Measurements from ENCODE around the gene RORB. TPM values are rescaled to one million over a fixed set of nuclear protein-coding genes. Genes with fewer than 3 reads are reported as not detected.

RORB gene
- total RNA-seq, 1 donor from 2014 or later = 0.11 TPM

GRCh38 chr9:74639112-74639511 is 142.0 kb downstream of the RORB start:
- no peak overlapping the region for H3K4me3 ChIP-seq (ENCODE audit: insufficient read depth, low read depth, low read length)
- H3K36me3 ChIP-seq (ENCODE audit: insufficient read depth, low read length) = no peaks in the 10 kb centered on the region
- peaks cover 2% of the 10 kb centered on the region for H3K27me3 Mint-ChIP-seq (ENCODE audit: low read depth, unreplicated experiment)
- no peaks in the 10 kb centered on the region for H3K9me3 Mint-ChIP-seq (ENCODE audit: unreplicated experiment)
- H3K4me2 ChIP-seq (ENCODE audit: low read length) = no peak overlapping the region
- no peak overlapping the region for H3K27ac ChIP-seq (ENCODE audit: low read depth, low read length)
- TF ChIP-seq CTCF (IDR thresholded peaks at IDR 0.05; ENCODE audit: insufficient read depth, low read depth, low read length) = no peak
- TF ChIP-seq EZH2 (IDR thresholded peaks at IDR 0.05; ENCODE audit: insufficient read depth, low read length) = no peak
- H3K9me3 ChIP-seq (ENCODE audit: insufficient read depth, low read depth, low read length) = no peaks in the 10 kb centered on the region
- H2AFZ ChIP-seq (ENCODE audit: low read depth, low read length) = no peak overlapping the region
- no peaks in the 10 kb centered on the region for H3K27me3 ChIP-seq (ENCODE audit: insufficient read depth, low read length)
- H3K36me3 Mint-ChIP-seq (ENCODE audit: low read depth, unreplicated experiment) = no peaks in the 10 kb centered on the region
- no peaks in the 10 kb centered on the region for H3K4me1 ChIP-seq (ENCODE audit: insufficient read depth, low read length)
- no peaks in the 10 kb centered on the region for H3K4me1 Mint-ChIP-seq (ENCODE audit: low read depth, unreplicated experiment)
- H4K20me1 ChIP-seq (ENCODE audit: insufficient read depth, low read length) = no peaks in the 10 kb centered on the region
- no peak overlapping the region for H3K27ac Mint-ChIP-seq (ENCODE audit: unreplicated experiment)
- no peak overlapping the region for H3K4me3 Mint-ChIP-seq (ENCODE audit: unreplicated experiment)
- H3K79me2 ChIP-seq (ENCODE audit: insufficient read depth, low read length) = no peaks in the 10 kb centered on the region
- FAIRE-seq (no peak), DNase-seq (ENCODE audit: low read depth) (no peak)
- H3K9ac ChIP-seq (ENCODE audit: low read length) = no peak overlapping the region

DNA sequence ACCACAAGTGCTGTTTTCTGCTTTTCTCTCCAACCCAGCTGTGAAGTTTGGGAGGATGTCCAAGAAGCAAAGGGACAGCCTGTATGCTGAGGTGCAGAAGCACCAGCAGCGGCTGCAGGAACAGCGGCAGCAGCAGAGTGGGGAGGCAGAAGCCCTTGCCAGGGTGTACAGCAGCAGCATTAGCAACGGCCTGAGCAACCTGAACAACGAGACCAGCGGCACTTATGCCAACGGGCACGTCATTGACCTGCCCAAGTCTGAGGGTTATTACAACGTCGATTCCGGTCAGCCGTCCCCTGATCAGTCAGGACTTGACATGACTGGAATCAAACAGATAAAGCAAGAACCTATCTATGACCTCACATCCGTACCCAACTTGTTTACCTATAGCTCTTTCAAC is 145.2 kb downstream of the RORB start:
- Histone ChIP-seq H4K20me1 (ENCODE audit: insufficient read depth, low read length) (no peaks in the 10 kb centered on the region), H3K36me3 (ENCODE audit: insufficient read depth, low read length) (no peaks in the 10 kb centered on the region), H3K4me3 (ENCODE audit: insufficient read depth, low read depth, low read length) (no peak overlapping the region), H3K79me2 (ENCODE audit: insufficient read depth, low read length) (no peaks in the 10 kb centered on the region), H3K27ac (ENCODE audit: low read depth, low read length) (no peak overlapping the region), H3K9ac (ENCODE audit: low read length) (no peak overlapping the region), H3K9me3 (ENCODE audit: insufficient read depth, low read depth, low read length) (no peaks in the 10 kb centered on the region), H3K27me3 (ENCODE audit: insufficient read depth, low read length) (no peaks in the 10 kb centered on the region), H3K4me1 (ENCODE audit: insufficient read depth, low read length) (no peaks in the 10 kb centered on the region), H3K4me2 (ENCODE audit: low read length) (no peak overlapping the region), H2AFZ (ENCODE audit: low read depth, low read length) (no peak overlapping the region)
- Mint-ChIP-seq H3K4me3 (ENCODE audit: unreplicated experiment) (no peak overlapping the region), H3K27me3 (ENCODE audit: low read depth, unreplicated experiment) (no peaks in the 10 kb centered on the region), H3K4me1 (ENCODE audit: low read depth, unreplicated experiment) (no peaks in the 10 kb centered on the region), H3K27ac (ENCODE audit: unreplicated experiment) (no peak overlapping the region), H3K9me3 (ENCODE audit: unreplicated experiment) (no peaks in the 10 kb centered on the region), H3K36me3 (ENCODE audit: low read depth, unreplicated experiment) (no peaks in the 10 kb centered on the region)
- DNase-seq (ENCODE audit: low read depth) (no peak), FAIRE-seq (no peak)
- TF ChIP-seq CTCF (IDR thresholded peaks at IDR 0.05; ENCODE audit: insufficient read depth, low read depth, low read length) (no peak), EZH2 (IDR thresholded peaks at IDR 0.05; ENCODE audit: insufficient read depth, low read length) (no peak)

DNA sequence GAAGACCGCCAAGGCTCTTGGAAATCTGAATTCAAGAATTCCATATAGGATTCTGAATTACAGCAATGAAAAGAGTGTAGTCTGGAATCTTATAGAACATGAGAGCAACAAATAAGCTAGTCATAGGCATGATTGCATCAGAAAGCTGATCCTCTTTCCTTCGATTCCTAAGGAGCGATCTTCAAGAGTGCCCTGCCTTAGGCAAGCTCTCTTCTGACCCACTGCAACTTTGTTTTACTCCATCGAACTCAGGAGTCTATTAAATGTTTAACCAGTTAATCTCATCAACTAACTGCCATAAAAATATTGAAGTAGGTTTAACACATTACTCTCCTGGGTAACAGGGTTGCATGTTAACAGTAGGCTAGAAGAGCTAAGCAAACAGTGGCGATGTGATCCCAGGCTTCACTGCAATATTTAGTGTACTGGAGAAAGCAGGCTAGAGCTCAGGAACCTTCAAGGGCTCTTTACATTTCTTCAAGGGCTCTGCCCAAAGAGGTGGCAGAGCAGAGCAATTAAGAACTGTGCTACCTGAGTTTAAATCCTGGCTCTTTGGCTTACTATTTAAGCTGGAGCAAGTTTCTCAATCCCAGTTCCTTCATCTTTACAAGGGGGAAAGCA is 146.3 kb downstream of the RORB start:
- Histone ChIP-seq H4K20me1 (ENCODE audit: insufficient read depth, low read length) (no peaks in the 10 kb centered on the region), H3K4me1 (ENCODE audit: insufficient read depth, low read length) (no peaks in the 10 kb centered on the region), H3K27me3 (ENCODE audit: insufficient read depth, low read length) (no peaks in the 10 kb centered on the region), H3K9ac (ENCODE audit: low read length) (no peak overlapping the region), H2AFZ (ENCODE audit: low read depth, low read length) (no peak overlapping the region), H3K27ac (ENCODE audit: low read depth, low read length) (no peak overlapping the region), H3K4me2 (ENCODE audit: low read length) (no peak overlapping the region), H3K36me3 (ENCODE audit: insufficient read depth, low read length) (no peaks in the 10 kb centered on the region), H3K79me2 (ENCODE audit: insufficient read depth, low read length) (no peaks in the 10 kb centered on the region), H3K4me3 (ENCODE audit: insufficient read depth, low read depth, low read length) (no peak overlapping the region), H3K9me3 (ENCODE audit: insufficient read depth, low read depth, low read length) (no peaks in the 10 kb centered on the region)
- TF ChIP-seq EZH2 (IDR thresholded peaks at IDR 0.05; ENCODE audit: insufficient read depth, low read length) (no peak), CTCF (IDR thresholded peaks at IDR 0.05; ENCODE audit: insufficient read depth, low read depth, low read length) (no peak)
- H3K4me3 Mint-ChIP-seq (ENCODE audit: unreplicated experiment) = no peak overlapping the region
- no peaks in the 10 kb centered on the region for H3K4me1 Mint-ChIP-seq (ENCODE audit: low read depth, unreplicated experiment)
- no peaks in the 10 kb centered on the region for H3K36me3 Mint-ChIP-seq (ENCODE audit: low read depth, unreplicated experiment)
- DNase-seq (ENCODE audit: low read depth) = no peak
- no peaks in the 10 kb centered on the region for H3K27me3 Mint-ChIP-seq (ENCODE audit: low read depth, unreplicated experiment)
- no peak overlapping the region for H3K27ac Mint-ChIP-seq (ENCODE audit: unreplicated experiment)
- H3K9me3 Mint-ChIP-seq (ENCODE audit: unreplicated experiment) = no peaks in the 10 kb centered on the region
- no peak for FAIRE-seq

Data from astrocyte (in vitro differentiated cells and primary cell).